WTC11 (cell line): ENCODE results near the gene CPXM1.

ENCODE experiments used
- CTCF ChIP-seq: fragments of 200-600 bp; IDR thresholded peaks from 2 replicates; pipeline ENCODE4 v1.8.0; 2022; ENCODE audit warnings: antibody characterized with exemption
- ZNF138 ChIP-seq: sonication (generic); formaldehyde crosslinking; conservative IDR thresholded peaks from 2 replicates; pipeline ENCODE4 v1.8.1; 2022; ENCODE audit warnings: mild to moderate bottlenecking, moderate library complexity, missing genetic modification reagents

GRCh38 chr20:2833761-2834160 is 33.3 kb upstream of the CPXM1 start:
- TF ChIP-seq CTCF (no peak), ZNF138 (CRISPR knock-in tag) (no peak)
